DMS153 treated with DMSO at 0.1 percent for 48 hours (cell line): ENCODE measurements around the gene PEX7.
"Not testable (repeated sequence)": the region's sequence is repeated elsewhere in the genome, so short reads cannot be mapped to it uniquely, and the experiment has no call there.

Source experiments
- DNase-seq: peaks from one replicate; lab custom pipeline; 2025; ENCODE audit not compliant: unreplicated experiment; lab: John Stamatoyannopoulos, UW

The PEX7 gene

GRCh38 chr6:136893187-136893586 lies 70.8 kb downstream of the PEX7 start:
- DNase-seq, result no peak

GRCh38 chr6:136895901-136896300 lies 73.5 kb downstream of the PEX7 start:
- DNase-seq, result no peak

GRCh38 chr6:136897071-136897470 lies 74.7 kb downstream of the PEX7 start:
- peak; percentile 54 for DNase-seq

GRCh38 chr6:136901212-136901784 lies 78.9 kb downstream of the PEX7 start:
- no peak for DNase-seq

- not testable (repeated sequence) for DNase-seq
Observed at GRCh38 chr6:136904477-136904876, 82.1 kb downstream of the PEX7 start.

GRCh38 chr6:136914947-136915346 lies 92.6 kb downstream of the PEX7 start:
- no peak for DNase-seq

- no peak for DNase-seq
Observed at GRCh38 chr6:136918706-136919105, 96.3 kb downstream of the PEX7 start.

GRCh38 chr6:136920216-136920615 lies 97.8 kb downstream of the PEX7 start:
- DNase-seq, result no peak

GRCh38 chr6:136920671-136921380 lies 98.4 kb downstream of the PEX7 start:
- peak; percentile 27 for DNase-seq

- peak; percentile 22 for DNase-seq
Observed at GRCh38 chr6:136921381-136921935, 99.1 kb downstream of the PEX7 start.

- no peak for DNase-seq
Observed at GRCh38 chr6:136921936-136922684, 99.7 kb downstream of the PEX7 start, which contains the start of gene SLC35D3. Gene SLC35D3, plus strand, starts transcription at chr6:136922301. Its CDS starts 128 bp downstream, at chr6:136922429.

- no peak for DNase-seq
Observed at GRCh38 chr6:136922685-136923006, 100.3 kb downstream of the PEX7 start.

- no peak for DNase-seq
Observed at GRCh38 chr6:136923116-136923953, 100.9 kb downstream of the PEX7 start.

- DNase-seq, result no peak
Observed at GRCh38 chr6:136923954-136924673, 101.7 kb downstream of the PEX7 start.

- no peak for DNase-seq
Observed at GRCh38 chr6:136926383-136926782, 104.0 kb downstream of the PEX7 start.

GRCh38 chr6:136927292-136927691 lies 104.9 kb downstream of the PEX7 start:
- no peak for DNase-seq

GRCh38 chr6:136930528-136930927 lies 108.1 kb downstream of the PEX7 start:
- DNase-seq, result no peak

GRCh38 chr6:136932599-136932998 lies 110.2 kb downstream of the PEX7 start:
- no peak for DNase-seq

- DNase-seq, result no peak
Observed at GRCh38 chr6:136945072-136945471, 122.7 kb downstream of the PEX7 start.

GRCh38 chr6:136945711-136946121 lies 123.3 kb downstream of the PEX7 start:
- no peak for DNase-seq
